GM18505 (cell line): ENCODE data around the gene TMEM236.

ENCODE experiments used
- ATAC-seq: cut with Tn5 transposase; IDR thresholded peaks from one replicate; pipeline ENCODE4 v1.9.1; 2021; ENCODE audit not compliant: unreplicated experiment
- POLR2A ChIP-seq: IDR thresholded peaks from 4 replicates; pipeline ENCODE4 v1.6.1; 2011; ENCODE audit warnings: borderline replicate concordance; ENCODE audit not compliant: insufficient read depth, insufficient read length; ENCODE audit errors: extremely low read depth

TMEM236 gene

DNA sequence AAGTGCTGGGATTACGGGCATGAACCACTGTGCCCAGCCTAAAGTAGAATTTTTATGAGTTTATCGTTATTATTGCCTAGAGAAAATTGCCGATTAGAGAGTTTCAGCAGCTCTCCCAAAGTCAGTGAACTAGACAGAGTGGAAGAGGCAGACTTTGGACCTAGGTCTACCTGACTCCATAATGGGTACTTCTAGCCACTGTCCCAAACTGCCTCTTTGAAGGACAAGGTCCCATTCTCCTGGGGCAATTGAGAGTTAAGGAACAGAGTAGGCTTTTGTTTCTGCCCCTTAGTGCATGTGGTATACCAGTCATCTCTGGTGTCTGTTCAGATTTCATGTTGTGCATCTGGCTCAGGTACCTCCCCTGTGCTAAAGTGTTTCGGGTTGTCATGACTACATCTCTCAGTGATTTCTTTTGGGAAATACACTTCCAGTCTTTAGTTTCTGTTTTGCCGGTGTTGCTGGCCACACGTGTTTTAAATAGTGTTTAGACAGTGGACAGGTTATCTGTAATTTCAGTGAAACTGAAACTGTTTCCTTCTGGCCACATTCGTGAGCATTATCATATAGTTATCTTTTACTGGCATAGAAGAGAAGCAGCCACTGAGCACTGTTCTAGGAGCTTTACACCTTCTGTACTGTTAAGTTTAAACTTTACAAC lies 4.7 kb downstream of the TMEM236 start:
- ATAC-seq, result peak; percentile 93
- TF ChIP-seq POLR2A, result no peak

- ATAC-seq, result no peak
- no peak for TF ChIP-seq POLR2A
These were observed 6.2 kb downstream of the TMEM236 start for GRCh38 chr10:17758200-17758599.

DNA sequence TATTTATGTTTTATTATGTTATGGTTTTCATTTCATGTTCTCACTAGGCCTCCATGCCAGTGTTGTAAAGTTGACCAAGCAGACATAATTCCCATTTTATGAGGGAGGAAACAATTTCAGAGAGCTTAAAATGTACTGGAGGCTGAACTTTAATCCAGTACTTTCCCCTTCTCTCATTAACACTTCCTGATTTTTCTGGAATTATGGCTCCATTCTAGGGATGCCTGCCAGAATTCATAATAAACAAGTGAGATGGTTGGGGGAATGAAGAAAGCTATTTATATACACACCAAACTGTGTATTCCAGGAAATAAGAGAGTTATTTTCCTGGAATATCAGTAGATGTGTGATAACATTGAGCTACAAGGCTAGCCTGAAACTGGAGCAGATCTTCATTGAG lies 6.9 kb downstream of the TMEM236 start:
- no peak for ATAC-seq

DNA sequence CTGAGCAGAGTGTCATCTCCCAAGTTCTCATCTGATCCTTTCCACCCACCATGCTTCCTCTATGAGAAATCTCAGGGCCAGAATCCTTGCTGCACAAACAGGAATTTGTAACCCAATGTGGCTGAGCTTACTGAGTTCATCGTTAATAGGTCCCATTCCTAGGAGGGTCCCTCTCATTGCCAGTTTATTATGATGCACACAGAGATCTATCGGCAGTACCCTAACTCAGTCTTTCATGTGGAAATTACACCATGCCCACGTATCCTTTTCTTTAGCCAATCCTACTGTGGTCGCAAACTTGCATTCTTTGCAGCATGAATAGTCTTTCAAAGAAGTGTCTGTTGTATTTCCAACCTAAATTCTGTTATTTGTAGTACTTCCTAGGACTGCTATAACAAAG lies 12.1 kb downstream of the TMEM236 start:
- no peak for ATAC-seq

More for the DNA sequence above, 6.9 kb downstream of the TMEM236 start:
- no peak for TF ChIP-seq POLR2A

DNA sequence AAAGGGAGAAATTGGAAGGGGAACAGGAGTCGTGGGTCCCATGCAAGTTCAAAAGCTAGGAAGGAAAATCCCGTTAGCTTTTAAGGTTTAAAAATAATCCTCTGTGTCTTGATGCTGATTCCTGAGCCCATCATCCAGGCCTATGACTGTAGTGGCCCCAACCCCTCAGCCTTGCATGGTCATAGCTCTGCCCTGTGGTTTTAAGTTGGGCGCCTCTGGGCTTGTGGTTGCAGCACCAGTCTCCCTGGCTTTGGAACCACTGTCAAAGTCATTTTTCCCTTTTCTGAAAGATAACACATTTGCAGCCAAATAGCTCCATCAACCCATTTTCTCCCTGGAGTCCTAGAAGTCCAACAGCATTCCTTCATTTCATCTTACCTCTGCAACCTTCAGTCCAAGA lies 13.6 kb downstream of the TMEM236 start:
- ATAC-seq, result no peak
- no peak for TF ChIP-seq POLR2A

More for the DNA sequence above, 12.1 kb downstream of the TMEM236 start:
- TF ChIP-seq POLR2A, result no peak

GRCh38 chr10:17766731-17767130 lies 14.7 kb downstream of the TMEM236 start:
- no peak for ATAC-seq
- no peak for TF ChIP-seq POLR2A

DNA sequence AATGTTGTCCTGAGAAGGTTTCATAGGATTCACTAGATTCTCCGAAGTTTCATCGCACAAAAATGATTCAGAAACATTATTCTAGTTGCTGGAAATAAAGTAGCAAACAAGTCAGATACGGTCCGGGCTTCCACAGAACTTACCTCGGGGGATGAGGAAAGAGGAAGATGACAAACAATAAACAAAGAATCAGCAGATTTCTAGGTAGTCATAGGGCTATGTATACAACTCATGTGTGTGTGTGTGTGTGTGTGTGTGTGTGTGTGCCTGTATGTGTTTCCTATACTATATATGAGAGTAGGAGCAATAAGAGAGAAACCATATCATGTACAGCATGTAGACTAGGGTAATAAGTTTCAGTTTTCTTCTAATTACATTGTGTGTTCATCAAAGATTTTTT lies 16.5 kb downstream of the TMEM236 start:
- ATAC-seq, result no peak
- TF ChIP-seq POLR2A, result no peak

DNA sequence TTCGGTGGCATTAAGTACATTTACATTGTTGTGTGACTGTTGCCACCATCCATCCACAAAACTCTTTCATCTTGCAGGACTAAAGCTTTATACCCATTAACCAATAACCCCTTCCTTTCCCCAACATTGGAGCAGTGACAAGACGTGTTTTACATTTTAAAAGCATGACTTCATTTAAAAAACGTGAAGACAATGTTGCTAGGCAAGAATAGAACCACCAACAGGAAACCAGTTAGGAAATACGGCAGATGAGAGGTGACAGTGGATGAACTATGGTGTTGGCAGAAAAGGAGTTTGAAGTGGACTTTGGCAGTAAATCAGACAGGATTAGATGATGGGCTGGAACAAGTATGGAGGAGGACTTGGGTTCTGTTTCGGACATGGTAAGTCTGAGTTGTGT lies 17.0 kb downstream of the TMEM236 start:
- TF ChIP-seq POLR2A, result no peak
- ATAC-seq, result no peak

- ATAC-seq, result no peak
- no peak for TF ChIP-seq POLR2A
These were observed 19.0 kb downstream of the TMEM236 start for GRCh38 chr10:17771017-17771416.

GRCh38 chr10:17779784-17780183 lies 27.8 kb downstream of the TMEM236 start:
- ATAC-seq, result no peak
- TF ChIP-seq POLR2A, result no peak

DNA sequence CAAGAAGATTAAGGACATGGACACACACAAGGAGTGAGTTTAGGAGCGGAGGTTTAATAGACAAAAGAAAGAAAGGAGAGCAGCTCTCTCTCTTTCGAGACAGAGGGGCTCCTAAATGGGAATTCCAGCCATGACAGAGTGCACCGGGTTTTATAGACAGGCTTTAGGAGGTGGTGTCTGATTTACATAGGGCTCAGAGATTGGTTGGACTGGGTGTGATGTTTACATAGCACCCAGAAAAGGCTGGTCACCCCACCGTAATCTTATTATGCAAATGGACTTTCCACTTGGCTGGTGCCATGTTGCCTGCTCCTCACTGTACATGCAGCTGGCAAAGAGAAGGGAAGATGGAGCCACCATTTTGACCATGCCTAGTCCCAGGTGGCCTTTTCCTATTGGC lies 28.7 kb downstream of the TMEM236 start:
- ATAC-seq, result no peak
- no peak for TF ChIP-seq POLR2A

GRCh38 chr10:17781856-17782255 lies 29.9 kb downstream of the TMEM236 start:
- no peak for TF ChIP-seq POLR2A
- ATAC-seq, result no peak

DNA sequence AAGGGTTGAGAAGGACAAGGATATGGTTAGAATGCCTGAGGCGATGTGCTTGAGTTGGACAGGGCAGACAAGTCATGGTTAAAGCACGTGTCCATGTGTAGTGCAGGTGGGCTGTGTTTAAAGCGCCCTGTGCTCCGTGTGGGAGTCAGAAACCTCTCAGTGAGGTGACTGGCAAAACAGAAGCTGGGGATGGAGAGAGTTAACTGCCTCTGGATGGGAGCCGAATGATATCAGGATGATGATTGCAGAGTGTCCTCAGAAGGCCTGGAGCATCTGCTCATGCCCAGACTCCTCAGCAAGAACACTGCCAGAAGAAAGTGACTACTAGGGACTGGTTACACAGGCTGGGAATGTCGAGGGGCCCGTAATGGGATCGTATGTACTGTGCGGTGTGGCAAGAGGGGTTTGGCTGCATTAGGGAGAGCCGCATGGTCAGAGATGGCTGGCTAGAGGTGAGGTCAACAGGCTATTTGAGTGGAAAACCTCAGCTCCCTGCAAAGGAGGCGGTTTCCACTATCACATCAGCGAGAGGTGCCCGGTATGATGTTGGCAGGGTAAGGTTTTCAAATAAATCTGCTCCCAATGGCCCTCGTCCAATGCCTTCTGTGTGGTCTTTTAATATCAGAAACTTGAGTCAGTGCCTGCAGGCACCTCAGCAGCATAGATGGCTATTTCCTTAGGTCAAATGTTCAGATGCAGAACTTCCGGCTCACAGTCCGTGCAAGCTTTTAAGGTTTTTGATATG lies 31.1 kb downstream of the TMEM236 start:
- no peak for ATAC-seq
- TF ChIP-seq POLR2A, result no peak

- no peak for ATAC-seq
- no peak for TF ChIP-seq POLR2A
These were observed 31.8 kb downstream of the TMEM236 start for GRCh38 chr10:17783751-17784150.

DNA sequence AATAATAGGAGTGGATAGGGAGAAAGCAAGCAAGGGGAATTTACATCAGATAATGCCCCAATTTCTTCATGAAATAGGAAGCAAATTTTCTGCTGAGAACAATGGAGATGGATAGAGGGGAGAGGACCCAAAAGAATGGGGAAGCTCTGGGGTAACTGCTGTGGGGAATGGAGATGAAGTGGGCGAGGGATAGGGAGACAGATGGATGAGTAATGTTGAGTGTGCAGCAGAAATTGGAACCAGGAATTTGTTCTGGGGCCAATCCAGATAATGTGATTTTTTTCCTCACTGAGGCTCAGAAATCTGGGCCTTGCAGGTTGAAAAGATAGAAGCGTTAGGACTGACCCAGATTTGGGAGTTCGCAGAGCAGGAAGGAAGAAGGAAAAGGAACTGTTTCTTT lies 32.7 kb downstream of the TMEM236 start:
- TF ChIP-seq POLR2A, result no peak
- no peak for ATAC-seq

DNA sequence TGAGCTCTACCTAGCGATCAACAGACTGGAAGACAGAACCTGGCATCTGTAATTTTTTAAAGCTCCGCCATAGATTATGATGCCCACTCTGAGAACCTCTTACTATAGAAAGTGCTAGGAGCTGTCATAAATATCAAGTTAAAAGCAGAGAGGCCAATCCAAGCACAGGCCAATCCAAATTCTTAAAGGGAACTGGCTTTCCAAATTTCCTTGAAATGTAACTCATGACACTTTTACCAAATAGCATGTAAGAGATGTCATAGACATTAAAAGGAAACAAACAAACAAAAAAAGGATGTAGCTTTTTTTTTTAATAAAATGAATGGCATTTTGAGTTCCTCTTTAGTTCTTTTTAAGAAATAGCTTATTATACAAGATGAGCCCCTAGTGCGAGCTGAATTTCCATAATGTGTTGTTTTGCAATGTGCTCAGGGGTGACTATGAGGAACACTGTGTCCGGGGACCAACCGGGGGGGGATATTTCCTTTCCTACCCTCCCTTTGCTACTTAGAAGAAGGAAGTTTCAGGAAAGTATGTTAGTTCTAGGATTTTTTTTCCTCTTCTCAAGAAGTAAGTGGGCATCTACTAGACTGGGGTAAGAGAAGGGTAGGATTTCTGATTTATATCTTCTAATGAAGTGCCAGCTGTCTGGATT lies 33.4 kb downstream of the TMEM236 start:
- no peak for ATAC-seq

More for the DNA sequence above, 33.4 kb downstream of the TMEM236 start:
- TF ChIP-seq POLR2A, result no peak
